Large intestine (tissue), 3 donors: Measurements from ENCODE around the gene ABI3BP. TPM values are rescaled to one million over a fixed set of nuclear protein-coding genes. Genes with fewer than 3 reads are reported as not detected.

Experiments used
- DNase-seq, 2 donors: peaks; one replicate each; pipeline versions ENCODE4 v3.0.0 to v3.0.0-alpha.2; 2013
- H3K27ac ChIP-seq: one replicate; pipeline ENCODE4 v1.5.1; 2013; ENCODE audit warnings: low read length
- H3K27me3 ChIP-seq: 2 replicates; pipeline ENCODE4 v1.6.1; 2013; ENCODE audit warnings: low read length; ENCODE audit not compliant: control insufficient read depth, insufficient read depth
- H3K36me3 ChIP-seq: 2 replicates; pipeline ENCODE4 v1.6.1; 2013; ENCODE audit warnings: low read length; ENCODE audit not compliant: control insufficient read depth, insufficient read depth
- H3K4me1 ChIP-seq: one replicate; pipeline ENCODE4 v1.6.1; 2013; ENCODE audit warnings: low read length; ENCODE audit not compliant: control insufficient read depth, insufficient read depth
- H3K4me3 ChIP-seq: one replicate; pipeline ENCODE4 v1.5.1; 2013; ENCODE audit warnings: low read length
- H3K9me3 ChIP-seq: one replicate; pipeline ENCODE4 v1.6.1; 2013; ENCODE audit warnings: mild to moderate bottlenecking, low read depth, low read length, moderate library complexity; ENCODE audit not compliant: control insufficient read depth
- WGBS: methylation state at CpG from one replicate; pipeline ENCODE4 v1.1.5; 2013; ENCODE audit warnings: low lambda C conversion rate; ENCODE audit not compliant: insufficient coverage; 5-methylcytosine and 5-hydroxymethylcytosine counted together
- polyA plus RNA-seq: library from polyadenylated mRNA; unstranded; fragments of 120-200 nt; gene quantifications from one replicate; pipeline ENCODE4 v1.2.1, GENCODE V29; 2013

ABI3BP gene
- polyA plus RNA-seq, 1 donor = 75.9 TPM

DNA sequence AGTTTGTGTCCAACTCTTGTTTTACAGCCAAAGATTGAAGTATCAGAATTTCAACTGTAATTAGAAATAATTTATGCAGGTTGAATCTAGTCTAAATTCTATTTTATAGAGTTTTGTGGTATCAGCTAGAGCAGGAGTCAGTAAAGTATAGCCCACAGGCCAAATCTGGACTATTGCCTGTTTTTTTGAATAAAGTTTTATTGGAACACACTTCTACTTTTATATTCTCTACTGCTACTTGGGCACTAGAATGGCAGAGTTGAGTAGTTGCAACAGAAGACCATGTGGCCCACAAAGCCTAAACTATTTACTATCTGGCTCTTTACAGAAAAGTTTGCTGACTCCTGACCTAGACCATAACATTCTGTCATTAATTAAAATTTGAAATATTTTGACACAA, 247.6 kb downstream of the ABI3BP start:
- Histone ChIP-seq H3K4me1 (no peaks in the 10 kb centered on the region), H3K27ac (no peak overlapping the region), H3K9me3 (no peaks in the 10 kb centered on the region), H3K36me3 (peaks cover 40% of the 10 kb centered on the region), H3K4me3 (no peak overlapping the region), H3K27me3 (no peaks in the 10 kb centered on the region)
- no peak for DNase-seq

DNA sequence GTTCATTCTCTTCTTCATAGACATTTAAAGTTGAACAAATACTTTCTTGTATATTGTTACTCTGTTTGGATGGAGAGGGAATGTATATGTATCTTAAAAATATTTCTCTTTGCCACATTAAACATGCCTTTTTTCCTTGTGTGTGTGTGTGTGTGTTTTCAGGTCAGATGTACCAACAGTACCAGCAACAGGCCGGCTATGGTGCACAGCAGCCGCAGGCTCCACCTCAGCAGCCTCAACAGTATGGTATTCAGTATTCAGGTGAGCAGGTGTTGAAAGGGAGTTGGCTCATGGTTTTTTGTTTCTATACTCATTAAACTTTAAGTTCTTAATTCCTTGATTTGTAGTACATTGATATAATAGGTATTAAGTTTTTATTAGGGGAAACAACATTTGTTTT, 248.6 kb downstream of the ABI3BP start:
- DNase-seq = no peak
- Histone ChIP-seq H3K36me3 (peaks cover 43% of the 10 kb centered on the region), H3K27ac (no peak overlapping the region), H3K4me1 (no peaks in the 10 kb centered on the region), H3K27me3 (no peaks in the 10 kb centered on the region), H3K9me3 (no peaks in the 10 kb centered on the region), H3K4me3 (no peak overlapping the region)
- no CpG with 5 or more reads among the region's 2 CpGs for WGBS

DNA sequence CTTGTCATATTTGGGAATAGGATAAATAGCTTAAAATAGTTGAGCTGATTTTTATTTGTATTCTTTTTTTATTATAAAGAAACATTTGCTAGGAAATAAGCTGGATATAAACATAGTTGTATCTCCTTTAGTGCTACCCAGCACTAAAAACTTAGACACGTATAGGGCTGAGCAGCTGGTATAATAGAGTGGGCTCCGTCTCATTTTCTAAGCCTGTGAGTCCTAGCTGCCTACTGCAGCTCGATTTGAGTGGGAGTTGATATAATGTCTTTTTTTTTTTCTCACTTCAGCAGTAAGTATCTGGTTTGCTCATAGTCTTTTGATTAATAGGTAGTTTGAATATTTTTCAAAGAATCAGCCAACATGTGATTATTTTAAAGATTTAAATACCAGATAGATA, 249.7 kb downstream of the ABI3BP start:
- Histone ChIP-seq H3K9me3 (no peaks in the 10 kb centered on the region), H3K36me3 (peaks cover 45% of the 10 kb centered on the region), H3K27ac (no peak overlapping the region), H3K4me3 (no peak overlapping the region), H3K4me1 (no peaks in the 10 kb centered on the region), H3K27me3 (no peaks in the 10 kb centered on the region)
- no CpG with 5 or more reads among the region's 3 CpGs for WGBS
- DNase-seq = no peak

DNA sequence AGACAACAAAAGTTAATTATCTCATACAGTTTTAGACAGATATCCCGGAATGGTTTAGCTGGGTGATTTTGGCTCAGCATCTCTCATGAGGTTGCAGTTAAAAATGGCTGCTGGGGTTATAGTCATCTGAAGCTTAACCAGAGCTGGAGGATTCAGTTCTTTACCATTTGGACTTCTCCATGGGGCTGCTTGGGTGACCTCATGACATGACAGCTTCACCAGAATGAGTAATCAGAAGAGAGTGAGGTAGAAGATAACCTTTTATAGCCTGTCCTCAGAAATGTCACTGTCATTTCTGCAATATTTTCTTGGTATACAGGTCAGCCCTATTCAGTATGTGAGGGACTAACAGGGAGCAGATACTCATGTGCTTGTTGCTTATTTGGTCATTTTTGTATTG, 253.0 kb downstream of the ABI3BP start:
- no CpG with 5 or more reads among the region's 1 CpG for WGBS
- H3K27me3 ChIP-seq = no peaks in the 10 kb centered on the region
- DNase-seq = no peak
- no peak overlapping the region for H3K4me3 ChIP-seq
- no peaks in the 10 kb centered on the region for H3K4me1 ChIP-seq
- H3K27ac ChIP-seq = no peak overlapping the region
- H3K9me3 ChIP-seq = no peaks in the 10 kb centered on the region
- H3K36me3 ChIP-seq = peaks cover 48% of the 10 kb centered on the region

DNA sequence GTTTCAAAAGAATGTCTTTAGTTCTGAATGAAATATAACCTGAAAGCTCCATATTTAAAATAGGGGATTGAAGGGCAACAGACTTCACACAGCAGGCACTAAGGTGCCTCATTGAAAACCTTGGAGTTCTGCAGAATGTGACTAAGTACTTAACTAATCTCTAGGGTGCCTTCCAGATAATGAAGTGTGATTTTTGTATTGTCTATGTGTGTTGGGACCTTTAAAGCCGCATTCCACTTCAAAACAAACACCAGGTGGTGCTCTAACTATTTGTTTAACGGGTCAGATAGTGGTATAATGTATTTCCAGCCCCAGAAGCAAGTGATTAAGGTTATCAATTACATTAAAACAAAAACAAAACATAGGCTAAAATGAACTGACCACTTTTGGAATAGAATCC, 255.9 kb downstream of the ABI3BP start:
- 0% methylated on average over 1 of the region's 2 CpGs for WGBS
- no peak overlapping the region for H3K4me3 ChIP-seq
- H3K4me1 ChIP-seq = no peaks in the 10 kb centered on the region
- DNase-seq = no peak
- no peak overlapping the region for H3K27ac ChIP-seq
- H3K36me3 ChIP-seq = peaks cover 46% of the 10 kb centered on the region
- no peaks in the 10 kb centered on the region for H3K9me3 ChIP-seq
- H3K27me3 ChIP-seq = no peaks in the 10 kb centered on the region

DNA sequence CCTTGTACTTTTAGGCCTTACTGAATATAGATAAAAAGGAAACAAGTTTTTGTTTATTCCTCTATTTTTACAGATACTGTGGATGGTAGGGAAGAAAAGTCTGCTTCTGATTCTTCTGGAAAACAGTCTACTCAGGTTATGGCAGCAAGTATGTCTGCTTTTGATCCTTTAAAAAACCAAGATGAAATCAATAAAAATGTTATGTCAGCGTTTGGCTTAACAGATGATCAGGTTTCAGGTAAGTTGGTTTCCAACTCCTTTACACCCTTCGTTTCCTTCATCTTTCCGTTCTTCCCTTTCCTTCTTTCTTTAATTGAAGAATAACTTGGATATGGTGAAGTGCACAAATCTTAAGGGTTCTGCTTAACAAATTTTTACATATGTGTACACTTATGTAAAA, 260.8 kb downstream of the ABI3BP start:
- Histone ChIP-seq H3K27ac (no peak overlapping the region), H3K4me1 (no peaks in the 10 kb centered on the region), H3K9me3 (no peaks in the 10 kb centered on the region), H3K36me3 (peaks cover 44% of the 10 kb centered on the region), H3K27me3 (no peaks in the 10 kb centered on the region), H3K4me3 (no peak overlapping the region)
- WGBS = 96% methylated on average over 3 of the region's 3 CpGs
- no peak for DNase-seq

DNA sequence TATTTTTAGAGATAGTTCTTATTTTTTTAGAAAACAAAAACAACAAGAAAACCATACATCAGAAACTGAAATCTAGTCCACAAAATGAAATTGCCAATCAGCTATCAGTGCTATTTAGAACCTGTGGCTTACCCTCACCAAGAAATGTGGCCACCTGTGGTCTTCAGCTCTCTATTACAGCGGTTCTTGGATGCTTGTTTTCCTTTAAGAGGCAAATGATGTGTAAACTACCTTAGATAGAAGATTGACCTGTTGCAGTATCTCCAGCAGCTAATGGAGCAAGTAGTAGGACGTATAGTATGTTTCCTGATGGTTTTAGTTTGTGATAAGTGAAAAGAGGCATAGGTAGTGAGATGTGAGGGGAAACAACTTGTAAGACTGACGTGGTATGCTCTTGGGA, 262.7 kb downstream of the ABI3BP start:
- Histone ChIP-seq H3K27me3 (no peaks in the 10 kb centered on the region), H3K4me1 (no peaks in the 10 kb centered on the region), H3K9me3 (no peaks in the 10 kb centered on the region), H3K36me3 (peaks cover 48% of the 10 kb centered on the region), H3K4me3 (no peak overlapping the region), H3K27ac (no peak overlapping the region)
- no peak for DNase-seq
- 100% methylated on average over 2 of the region's 3 CpGs for WGBS

DNA sequence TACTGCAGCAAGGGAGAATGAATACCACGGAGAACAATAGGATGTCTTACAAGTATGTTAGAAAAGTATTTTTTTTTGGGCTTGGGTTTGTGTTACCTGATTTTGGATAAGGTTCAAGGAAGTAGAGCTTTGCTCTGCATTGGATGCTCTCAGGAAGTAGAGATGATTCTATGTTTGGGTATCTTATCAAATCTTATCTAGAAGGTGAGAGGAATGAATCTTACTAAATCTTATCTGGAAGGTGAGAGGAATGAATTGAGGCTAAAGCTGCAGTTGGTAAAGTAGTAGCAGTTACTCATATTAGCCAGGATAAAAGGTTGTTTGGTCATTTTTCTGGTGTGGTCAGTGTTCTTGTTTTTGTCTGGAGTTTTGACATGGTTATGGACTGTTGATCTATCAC, 266.5 kb downstream of the ABI3BP start:
- no peaks in the 10 kb centered on the region for H3K27me3 ChIP-seq
- DNase-seq = no peak
- no peak overlapping the region for H3K27ac ChIP-seq
- H3K9me3 ChIP-seq = no peaks in the 10 kb centered on the region
- no peak overlapping the region for H3K4me3 ChIP-seq
- H3K4me1 ChIP-seq = no peaks in the 10 kb centered on the region
- no CpG with 5 or more reads among the region's 1 CpG for WGBS
- peaks cover 45% of the 10 kb centered on the region for H3K36me3 ChIP-seq

DNA sequence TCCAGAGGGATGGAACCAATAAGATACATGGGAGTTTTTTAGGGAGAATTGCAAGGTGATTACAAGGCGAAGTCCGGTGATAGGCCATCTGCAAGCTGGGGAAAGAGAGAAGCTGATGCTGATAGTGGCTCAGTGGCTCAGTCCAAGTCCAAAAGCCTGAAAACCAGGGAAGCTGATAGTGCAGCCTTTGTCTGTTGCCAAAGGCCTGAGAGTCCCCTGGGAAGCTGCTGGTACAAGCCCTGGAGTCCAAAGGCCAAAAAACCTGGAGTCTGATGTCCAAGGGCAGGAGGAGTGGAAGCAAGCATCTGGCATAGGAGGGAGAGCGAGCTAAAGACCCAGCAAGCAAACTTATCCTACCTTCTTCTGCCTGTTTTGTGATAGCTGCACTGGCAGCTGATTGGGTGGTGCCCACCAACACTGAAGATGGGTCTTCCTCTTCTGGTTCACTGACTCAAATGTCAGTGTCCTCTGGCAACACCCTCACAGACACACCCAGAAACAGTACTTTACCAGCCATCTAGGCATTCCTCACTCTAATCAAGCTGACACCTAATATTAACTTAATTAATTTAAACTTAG, 267.2 kb downstream of the ABI3BP start:
- Histone ChIP-seq H3K4me1 (no peaks in the 10 kb centered on the region), H3K27ac (no peak overlapping the region), H3K36me3 (peaks cover 48% of the 10 kb centered on the region), H3K4me3 (no peak overlapping the region), H3K27me3 (no peaks in the 10 kb centered on the region), H3K9me3 (no peaks in the 10 kb centered on the region)
- WGBS = no CpG with 5 or more reads among the region's 3 CpGs
- DNase-seq = peak; percentile 22 to 32

DNA sequence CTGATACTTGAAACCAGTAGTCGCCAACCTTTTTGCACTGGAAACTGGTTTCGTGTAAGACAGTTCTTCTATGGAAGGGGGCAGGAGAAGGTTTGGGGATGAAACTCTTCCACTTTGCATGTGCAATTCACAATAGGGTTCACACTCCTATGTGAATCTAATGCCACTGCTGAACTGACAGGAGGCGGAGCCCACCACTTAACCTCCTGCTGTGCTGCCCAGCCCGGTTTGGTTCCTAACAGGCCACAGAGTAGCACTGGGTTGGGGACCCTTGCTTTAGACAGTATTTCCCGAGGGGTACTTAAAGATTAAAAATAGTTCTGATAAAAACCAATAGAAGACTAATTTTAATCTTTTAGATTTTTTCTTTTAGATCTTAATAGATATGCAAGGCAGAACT, 272.8 kb downstream of the ABI3BP start:
- WGBS = 83% methylated on average over 1 of the region's 5 CpGs
- H3K36me3 ChIP-seq = peaks cover 33% of the 10 kb centered on the region

DNA sequence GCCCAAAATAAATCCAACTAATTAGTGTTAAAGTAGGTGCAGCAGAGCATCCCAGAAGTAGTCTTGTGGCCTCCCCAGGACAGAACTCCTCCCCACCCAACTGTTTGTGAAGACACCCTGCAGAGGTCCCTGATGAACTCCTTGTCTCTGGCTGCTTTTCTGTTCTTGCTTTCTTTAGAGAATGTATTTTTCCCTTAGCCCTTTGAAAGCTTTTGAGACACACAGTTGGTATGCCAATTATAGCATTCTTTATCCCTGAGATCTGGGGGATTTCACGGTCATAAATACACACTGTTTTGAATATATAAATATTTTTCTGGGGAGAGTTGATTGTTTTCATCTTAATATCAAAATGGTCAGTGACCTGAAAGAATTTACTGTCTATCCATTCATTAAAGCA, 274.1 kb downstream of the ABI3BP start:
- no CpG with 5 or more reads among the region's 1 CpG for WGBS
- Histone ChIP-seq H3K27me3 (no peaks in the 10 kb centered on the region), H3K27ac (no peak overlapping the region), H3K4me3 (no peak overlapping the region), H3K36me3 (peaks cover 35% of the 10 kb centered on the region), H3K9me3 (no peaks in the 10 kb centered on the region), H3K4me1 (peaks cover 2% of the 10 kb centered on the region)
- DNase-seq = no peak

More for the DNA sequence above, 272.8 kb downstream of the ABI3BP start:
- DNase-seq = no peak
- Histone ChIP-seq H3K27me3 (no peaks in the 10 kb centered on the region), H3K9me3 (no peaks in the 10 kb centered on the region), H3K4me3 (no peak overlapping the region), H3K4me1 (peaks cover 2% of the 10 kb centered on the region), H3K27ac (no peak overlapping the region)
